HFFc6 (cell line): ENCODE measurements around the gene AHDC1. TPM values are rescaled to one million over a fixed set of nuclear protein-coding genes. Genes with fewer than 3 reads are reported as not detected.

ENCODE experiments used
- DNase-seq: peaks from one replicate; pipeline ENCODE4 v3.0.0-alpha.2; 2018
- H3K27ac Mint-ChIP-seq: 2 replicates; pipeline ENCODE4 v1.8.0; 2020; ENCODE audit warnings: mild to moderate bottlenecking, mixed read lengths
- H3K27me3 Mint-ChIP-seq: 2 replicates; pipeline ENCODE4 v1.8.0; 2021; ENCODE audit warnings: mild to moderate bottlenecking, moderate library complexity, mixed read lengths; ENCODE audit not compliant: insufficient read depth
- H3K36me3 Mint-ChIP-seq: 2 replicates; pipeline ENCODE4 v1.8.0; 2021; ENCODE audit warnings: low read depth, mixed read lengths
- H3K4me1 Mint-ChIP-seq: 2 replicates; pipeline ENCODE4 v1.8.0; 2020; ENCODE audit warnings: low read depth, mixed read lengths
- H3K4me3 Mint-ChIP-seq: 2 replicates; pipeline ENCODE4 v1.8.0; 2020; ENCODE audit warnings: mild to moderate bottlenecking, moderate library complexity, mixed read lengths
- H3K9me3 Mint-ChIP-seq: 2 replicates; pipeline ENCODE4 v1.8.0; 2020; ENCODE audit warnings: mild to moderate bottlenecking, mixed read lengths
- CTCF ChIP-seq: fragments of 200-600 bp; sonication (generic); IDR thresholded peaks from 2 replicates; pipeline ENCODE4 v1.5.0; 2021; ENCODE audit warnings: antibody characterized with exemption, mild to moderate bottlenecking
- total RNA-seq, 6 experiments: library from RNA; stranded (reverse); fragmentation: NEBNext Ultra II Directional; extraction: Animal tissue kit (Norgen Biotek cat#: 25700); gene quantifications; 2 replicates in 1 of 6; 3 replicates in 5 of 6; pipeline ENCODE4 v1.2.3, GENCODE V29; 2021

Gene AHDC1
- total RNA-seq, 6 experiments from 2014 or later = 30.7 to 53.2 (median 34.7) TPM

GRCh38 chr1:27617420-27617819 is 13.5 kb upstream of the AHDC1 start:
- Mint-ChIP-seq H3K4me1 (no peaks in the 10 kb centered on the region), H3K27me3 (peaks cover 11% of the 10 kb centered on the region)

GRCh38 chr1:27616441-27616840 is 12.5 kb upstream of the AHDC1 start:
- DNase-seq = no peak
- peak; percentile 21; the same call in 1 of the 2 replicates for TF ChIP-seq CTCF
- Mint-ChIP-seq H3K4me3 (no peak overlapping the region), H3K36me3 (no peaks in the 10 kb centered on the region), H3K9me3 (no peaks in the 10 kb centered on the region), H3K27me3 (peaks cover 19% of the 10 kb centered on the region), H3K4me1 (no peaks in the 10 kb centered on the region), H3K27ac (no peak overlapping the region)

More at GRCh38 chr1:27617420-27617819, 13.5 kb upstream of the AHDC1 start:
- no peak overlapping the region for H3K4me3 Mint-ChIP-seq
- H3K9me3 Mint-ChIP-seq = no peaks in the 10 kb centered on the region
- DNase-seq = no peak
- no peaks in the 10 kb centered on the region for H3K36me3 Mint-ChIP-seq
- TF ChIP-seq CTCF = no peak
- no peak overlapping the region for H3K27ac Mint-ChIP-seq

GRCh38 chr1:27615346-27616192 is 11.6 kb upstream of the AHDC1 start:
- peaks cover 19% of the 10 kb centered on the region for H3K27me3 Mint-ChIP-seq
- H3K4me3 Mint-ChIP-seq = no peak overlapping the region

GRCh38 chr1:27614625-27615344 is 10.8 kb upstream of the AHDC1 start:
- H3K27ac Mint-ChIP-seq = no peak overlapping the region
- no peaks in the 10 kb centered on the region for H3K36me3 Mint-ChIP-seq
- TF ChIP-seq CTCF = no peak

More at GRCh38 chr1:27615346-27616192, 11.6 kb upstream of the AHDC1 start:
- DNase-seq = no peak
- H3K36me3 Mint-ChIP-seq = no peaks in the 10 kb centered on the region
- H3K27ac Mint-ChIP-seq = no peak overlapping the region
- H3K4me1 Mint-ChIP-seq = no peaks in the 10 kb centered on the region
- TF ChIP-seq CTCF = no peak
- H3K9me3 Mint-ChIP-seq = no peaks in the 10 kb centered on the region

GRCh38 chr1:27614043-27614624 is 10.2 kb upstream of the AHDC1 start:
- Mint-ChIP-seq H3K27me3 (peaks cover 11% of the 10 kb centered on the region), H3K4me1 (no peaks in the 10 kb centered on the region), H3K9me3 (no peaks in the 10 kb centered on the region), H3K4me3 (no peak overlapping the region), H3K27ac (no peak overlapping the region), H3K36me3 (no peaks in the 10 kb centered on the region)
- TF ChIP-seq CTCF = no peak
- no peak for DNase-seq

More at GRCh38 chr1:27614625-27615344, 10.8 kb upstream of the AHDC1 start:
- no peaks in the 10 kb centered on the region for H3K9me3 Mint-ChIP-seq
- H3K4me3 Mint-ChIP-seq = no peak overlapping the region
- DNase-seq = no peak
- no peaks in the 10 kb centered on the region for H3K4me1 Mint-ChIP-seq
- H3K27me3 Mint-ChIP-seq = peaks cover 16% of the 10 kb centered on the region
